ENCODE data around the gene PRKCQ.

Gene PRKCQ

DNA sequence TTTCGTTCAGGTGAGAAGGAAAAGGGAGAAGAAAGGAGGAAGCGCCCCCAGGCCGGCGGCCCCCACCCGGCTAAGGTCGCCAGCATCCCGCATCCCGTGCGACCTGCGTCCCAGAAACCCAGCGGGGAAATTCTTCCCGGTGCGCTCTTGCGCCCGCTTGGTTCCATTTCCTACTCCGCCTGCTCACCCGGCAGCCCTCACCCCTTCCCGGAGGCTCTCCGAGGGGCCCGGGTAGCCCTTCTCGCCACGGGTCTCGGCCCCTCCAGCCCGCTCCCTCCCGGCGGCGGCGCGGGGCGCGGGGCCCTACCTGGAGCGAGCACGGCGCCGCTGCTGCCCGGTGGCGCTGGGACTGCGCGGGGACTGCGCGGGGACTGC lies at the start of gene PRKCQ:
Gene PRKCQ (minus strand): TSS at position 373 of the 375 bp plus-strand sequence. CDS start 65,141 bp downstream, outside the sequence.
- DNase-seq = no peak

GRCh38 chr10:6625428-6625827 lies 45.4 kb upstream of the PRKCQ start:
- no peak for DNase-seq

DNA sequence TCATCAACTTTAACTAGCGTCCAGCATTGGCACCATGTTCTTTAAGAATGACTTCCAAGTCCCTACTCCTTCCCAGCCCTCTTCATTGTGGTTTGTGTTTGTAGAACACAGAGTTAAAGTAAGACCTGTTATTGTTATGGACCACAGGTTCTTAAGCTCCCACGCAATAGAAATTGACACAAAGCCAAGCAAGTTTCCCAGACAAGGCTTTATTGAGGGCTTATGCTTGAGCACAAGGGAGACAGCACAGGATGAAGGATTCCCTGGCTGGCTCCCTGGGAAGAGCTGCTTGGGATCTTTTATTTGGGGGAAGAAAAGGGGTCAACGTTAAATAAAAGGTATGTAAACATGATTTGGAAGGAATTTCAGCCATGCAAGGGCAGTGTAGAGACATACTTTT lies 44.3 kb upstream of the PRKCQ start:
- no peak for DNase-seq

DNA sequence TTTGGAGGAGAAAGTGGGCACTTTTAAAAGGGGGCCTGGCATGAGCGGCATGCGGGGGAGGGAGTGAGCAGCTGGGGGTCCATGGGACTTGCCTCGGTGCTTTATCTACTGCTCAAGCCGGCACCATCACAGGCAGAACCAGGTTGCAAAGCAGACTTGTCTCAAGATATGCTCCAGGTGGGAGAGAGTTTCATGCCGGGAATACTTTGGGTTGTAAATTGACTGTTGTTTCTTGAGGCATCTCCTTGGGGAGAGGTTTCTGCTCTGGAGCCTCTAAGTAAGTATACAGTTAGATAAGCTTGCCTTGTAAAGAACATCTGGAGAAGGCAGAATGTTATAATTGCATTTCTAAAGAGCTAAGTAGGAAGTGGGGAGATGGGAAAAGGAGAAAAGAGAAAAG lies 42.8 kb upstream of the PRKCQ start:
- no peak for DNase-seq

DNA sequence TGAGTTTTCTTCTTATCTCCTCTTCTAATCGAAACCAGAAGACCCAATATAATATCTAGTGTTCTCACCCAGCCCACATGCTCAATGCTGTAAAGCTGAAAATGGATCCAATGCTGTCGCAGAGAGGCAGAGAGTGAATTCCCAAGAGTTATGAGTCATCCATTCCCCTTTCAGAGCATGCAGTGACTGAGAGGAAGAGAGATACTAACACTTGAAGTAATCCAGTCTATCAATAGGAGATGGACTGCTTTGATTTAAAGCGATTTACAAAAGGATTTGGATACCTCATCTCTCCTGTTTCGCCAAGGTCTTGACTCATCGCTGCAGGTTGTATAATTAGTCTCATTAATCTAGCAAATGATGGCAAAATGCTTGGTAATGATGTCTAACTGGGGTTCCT lies 41.5 kb upstream of the PRKCQ start:
- DNase-seq = no peak

- no peak for DNase-seq
Measured at GRCh38 chr10:6619660-6620059, 39.6 kb upstream of the PRKCQ start.

DNA sequence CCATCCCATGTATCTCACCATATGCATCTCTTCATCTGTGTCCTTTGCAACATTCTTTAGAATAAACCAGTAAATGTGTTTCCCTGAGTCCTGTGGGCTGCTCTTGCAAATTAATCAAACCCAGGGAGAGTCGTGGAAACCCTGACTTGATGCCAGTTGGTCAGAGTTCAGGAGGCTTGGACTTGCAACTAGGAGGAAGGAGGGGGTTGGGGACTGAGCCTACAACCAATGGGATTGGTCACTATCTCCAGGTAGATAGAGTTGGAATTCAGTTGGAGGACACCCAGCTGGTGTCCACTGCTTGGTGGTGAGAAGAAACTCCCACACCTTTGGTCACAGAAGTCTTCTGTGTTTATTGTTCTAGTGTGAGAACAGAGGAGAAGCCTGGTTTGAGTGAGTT lies 38.3 kb upstream of the PRKCQ start:
- no peak for DNase-seq

GRCh38 chr10:6617309-6618076 lies 37.4 kb upstream of the PRKCQ start:
- no peak for DNase-seq

GRCh38 chr10:6615971-6616370 lies 35.9 kb upstream of the PRKCQ start:
- DNase-seq = no peak

GRCh38 chr10:6612371-6612770 lies 32.3 kb upstream of the PRKCQ start:
- no peak for DNase-seq

DNA sequence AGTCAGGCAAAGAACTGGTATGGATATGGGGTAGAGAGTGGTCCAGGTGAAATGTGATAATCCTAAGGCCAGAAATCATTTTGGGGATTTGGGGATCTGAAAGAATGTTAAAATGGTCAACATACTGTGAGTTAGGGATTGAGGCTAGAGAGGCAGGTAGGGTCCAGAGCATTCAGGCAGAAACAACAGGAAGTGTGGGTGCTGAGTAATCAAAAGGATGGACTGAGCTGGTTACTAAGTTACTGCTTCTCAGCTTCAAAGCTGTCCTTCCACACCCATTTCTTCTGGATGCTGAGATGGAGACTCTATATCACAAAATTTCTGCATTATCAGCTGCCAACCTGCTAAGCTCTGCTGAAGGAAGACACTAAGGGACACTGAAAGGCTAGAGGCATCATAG lies 30.6 kb upstream of the PRKCQ start:
- DNase-seq = no peak

DNA sequence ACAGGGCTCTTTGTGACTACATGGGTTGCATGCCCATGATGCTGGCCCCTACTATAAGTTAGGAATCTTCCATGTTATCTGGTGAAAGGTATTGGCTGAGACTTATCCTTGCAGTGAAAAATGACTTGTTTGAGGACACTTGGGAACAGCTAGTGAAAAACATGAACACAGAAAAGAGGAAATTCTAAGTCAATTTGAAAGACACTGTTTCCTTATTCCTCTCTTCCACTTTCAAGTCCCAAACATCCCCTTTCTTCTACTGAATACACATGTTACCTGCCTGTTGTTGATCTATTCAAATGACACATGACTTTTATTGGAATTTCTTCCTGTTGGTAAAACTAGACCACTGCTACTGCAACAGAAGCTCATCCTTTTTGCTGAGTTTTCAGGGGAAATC lies 29.5 kb upstream of the PRKCQ start:
- no peak for DNase-seq

DNA sequence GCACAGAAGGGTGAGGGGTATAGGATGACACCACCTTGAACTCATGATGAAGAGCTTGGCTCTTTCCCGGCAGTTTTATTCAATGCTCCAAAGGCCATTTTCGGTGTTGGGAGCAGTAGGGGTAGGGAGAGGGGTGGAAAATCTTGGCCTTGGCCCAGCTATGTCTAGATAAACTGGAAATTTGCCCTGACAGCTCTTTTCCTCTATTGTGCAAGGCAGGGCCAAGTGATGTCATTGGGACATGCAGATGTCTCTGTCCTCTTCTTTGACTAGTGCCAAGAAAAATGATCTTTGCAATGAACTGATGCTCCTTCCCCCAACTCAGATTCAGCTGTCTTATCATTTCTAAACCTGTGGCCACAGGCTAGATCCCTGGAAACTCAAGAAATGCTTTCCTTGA lies 27.7 kb upstream of the PRKCQ start:
- no peak for DNase-seq

- no peak for DNase-seq
Measured at GRCh38 chr10:6607182-6607581, 27.1 kb upstream of the PRKCQ start.

GRCh38 chr10:6603142-6604125 lies 23.4 kb upstream of the PRKCQ start:
- no peak for DNase-seq

- DNase-seq = no peak
Measured at GRCh38 chr10:6602700-6603084, 22.6 kb upstream of the PRKCQ start.

DNA sequence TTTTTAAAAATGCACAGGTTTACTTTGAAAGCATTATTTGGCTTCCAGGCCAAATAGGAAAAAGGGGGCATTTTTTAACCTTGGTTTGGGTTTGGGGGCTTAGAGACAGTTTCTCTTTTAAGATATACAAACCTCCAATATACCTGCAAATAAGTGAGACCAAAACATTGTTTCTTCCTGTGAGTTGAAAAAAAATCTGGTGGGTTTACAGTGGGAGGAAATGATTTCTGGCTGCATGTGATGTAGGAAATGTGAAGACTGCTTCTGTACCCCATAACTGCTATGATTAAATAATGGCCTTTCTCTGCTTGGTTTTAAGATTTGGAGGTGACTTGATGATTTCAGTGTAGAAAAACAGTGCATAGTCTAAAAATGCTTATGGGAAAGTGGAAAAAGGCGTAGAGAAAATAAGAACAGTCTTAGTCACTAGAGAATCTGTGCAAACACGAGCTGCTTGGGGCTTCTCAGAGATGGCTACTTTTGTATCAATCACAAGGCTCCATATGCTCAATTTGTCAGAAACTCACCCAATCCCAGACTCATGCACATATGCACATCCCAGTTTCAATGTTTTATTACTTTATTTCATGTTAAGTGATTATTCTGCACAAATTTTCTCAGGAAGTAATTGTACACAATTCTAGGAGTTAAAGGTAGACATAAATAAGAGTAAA lies 22.1 kb upstream of the PRKCQ start:
- no peak for DNase-seq

DNA sequence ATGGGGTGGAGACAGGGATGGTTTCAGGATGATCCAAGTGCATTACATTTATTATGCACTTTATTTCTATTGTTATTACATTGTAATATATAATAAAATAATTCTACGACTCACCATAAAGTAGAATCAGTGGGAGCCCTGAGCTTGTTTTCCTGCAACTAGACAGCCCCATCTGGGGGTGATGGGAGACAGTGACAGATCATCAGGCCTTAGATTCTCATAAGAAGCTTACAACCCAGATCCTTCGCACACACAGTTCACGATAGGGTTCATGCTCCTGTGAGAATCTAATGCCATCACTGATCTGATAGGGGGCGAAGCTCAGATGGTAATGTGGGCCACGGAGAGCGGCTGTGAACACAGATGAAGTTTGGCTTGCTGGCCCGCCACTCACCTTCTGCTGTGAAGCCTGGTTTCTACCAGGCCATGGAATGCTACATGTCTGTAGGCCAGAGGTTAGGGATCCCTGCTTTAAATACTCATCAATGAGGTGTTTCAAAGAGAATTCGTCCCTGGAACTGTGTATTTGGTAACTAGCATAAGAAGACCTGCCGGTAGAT lies 21.2 kb upstream of the PRKCQ start:
- no peak for DNase-seq

- DNase-seq = no peak
Measured at GRCh38 chr10:6600224-6600987, 20.3 kb upstream of the PRKCQ start.

- no peak for DNase-seq
Measured at GRCh38 chr10:6598679-6599078, 18.6 kb upstream of the PRKCQ start.

DNA sequence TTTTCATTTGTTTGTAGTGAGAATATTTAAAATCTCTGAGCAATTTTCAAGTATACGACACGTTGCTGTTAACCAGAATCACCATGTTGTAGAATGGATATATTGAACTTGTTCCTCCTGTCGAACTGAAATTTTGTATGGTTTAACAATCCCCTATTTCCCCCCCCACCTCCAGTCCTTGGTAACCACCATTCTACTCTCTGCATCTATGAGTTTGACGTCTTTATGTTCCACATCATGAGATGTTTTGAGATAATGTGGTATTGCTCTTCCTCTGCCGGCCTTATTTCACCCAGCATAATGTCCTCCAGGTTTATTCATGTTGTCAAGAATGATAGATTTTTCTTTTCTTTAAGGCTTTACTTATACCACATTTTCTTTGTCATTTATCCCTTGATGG lies 17.4 kb upstream of the PRKCQ start:
- no peak for DNase-seq

- DNase-seq = no peak
Measured at GRCh38 chr10:6595499-6595898, 15.4 kb upstream of the PRKCQ start.

Measured in T1000 (cell line).